Endodermal cell (in vitro differentiated cells): Measurements from ENCODE around the gene ACAP3. TPM values are rescaled to one million over a fixed set of nuclear protein-coding genes. Genes with fewer than 3 reads are reported as not detected.

Experiments
- DNase-seq: peaks from one replicate; pipeline ENCODE4 v3.0.0-alpha.2; 2017
- H3K27ac ChIP-seq: 2 replicates; pipeline ENCODE4 v1.5.1; 2013; ENCODE audit warnings: mild to moderate bottlenecking, low read depth, low read length, moderate library complexity
- H3K27me3 ChIP-seq: 2 replicates; pipeline ENCODE4 v1.6.1; 2013; ENCODE audit warnings: mild to moderate bottlenecking, low read length, moderate library complexity; ENCODE audit not compliant: insufficient read depth, control insufficient read depth, poor library complexity, severe bottlenecking
- H3K36me3 ChIP-seq: 2 replicates; pipeline ENCODE4 v1.7.0; 2013; ENCODE audit warnings: mild to moderate bottlenecking, low read length, moderate library complexity; ENCODE audit not compliant: control insufficient read depth, insufficient read depth
- H3K4me1 ChIP-seq: one replicate; pipeline ENCODE4 v1.7.0; 2013; ENCODE audit warnings: low read length; ENCODE audit not compliant: control insufficient read depth, insufficient read depth
- H3K4me3 ChIP-seq: 2 replicates; pipeline ENCODE4 v1.5.1; 2013; ENCODE audit warnings: mild to moderate bottlenecking, low read length, moderate library complexity
- H3K9ac ChIP-seq: 2 replicates; pipeline ENCODE4 v1.6.1; 2013; ENCODE audit warnings: mild to moderate bottlenecking, low read length, moderate library complexity; ENCODE audit not compliant: poor library complexity, severe bottlenecking; ENCODE audit errors: extremely low read depth
- H3K9me3 ChIP-seq: 2 replicates; pipeline ENCODE4 v1.6.1; 2013; ENCODE audit warnings: mild to moderate bottlenecking, low read length, moderate library complexity; ENCODE audit not compliant: control insufficient read depth
- H3K27ac Mint-ChIP-seq: 2 replicates; pipeline ENCODE4 v1.8.0; 2020; ENCODE audit warnings: mixed read lengths
- H3K27me3 Mint-ChIP-seq: 2 replicates; pipeline ENCODE4 v1.8.0; 2021; ENCODE audit warnings: mild to moderate bottlenecking, mixed read lengths; ENCODE audit not compliant: insufficient read depth
- H3K36me3 Mint-ChIP-seq: 2 replicates; pipeline ENCODE4 v1.8.0; 2020; ENCODE audit warnings: low read depth, mixed read lengths
- H3K4me1 Mint-ChIP-seq: 2 replicates; pipeline ENCODE4 v1.8.0; 2020; ENCODE audit warnings: mixed read lengths
- H3K4me3 Mint-ChIP-seq: 2 replicates; pipeline ENCODE4 v1.8.0; 2020; ENCODE audit warnings: mild to moderate bottlenecking, moderate library complexity, mixed read lengths
- H3K9me3 Mint-ChIP-seq: 2 replicates; pipeline ENCODE4 v1.8.0; 2020; ENCODE audit warnings: mild to moderate bottlenecking, mixed read lengths
- CTCF ChIP-seq: fragments of 200-600 bp; sonication (generic); conservative IDR thresholded peaks from 2 replicates; pipeline ENCODE4 v1.5.0; 2021; ENCODE audit warnings: antibody characterized with exemption, mild to moderate bottlenecking
- WGBS, 2 experiments: methylation state at CpG; one replicate each; pipeline versions ENCODE4 v1.1.5 to v1.1.7; 2013; ENCODE audit warnings: missing lambda C conversion rate in 2 of 2, mixed read lengths in 1 of 2; ENCODE audit not compliant: insufficient coverage in 1 of 2, insufficient read length in 1 of 2; 5-methylcytosine and 5-hydroxymethylcytosine counted together
- total RNA-seq, 2 donors: library from RNA; stranded (reverse); fragmentation: NEBNext Ultra II Directional in 1 of 2; extraction: Animal tissue kit (Norgen Biotek cat#: 25700) in 1 of 2; gene quantifications; 2 replicates in 1 of 2; 3 replicates in 1 of 2; pipeline ENCODE4 v1.2.1, GENCODE V29; 2021

ACAP3 gene
- total RNA-seq, 2 donors from 2014 or later, result 36.8 to 43.5 TPM

DNA sequence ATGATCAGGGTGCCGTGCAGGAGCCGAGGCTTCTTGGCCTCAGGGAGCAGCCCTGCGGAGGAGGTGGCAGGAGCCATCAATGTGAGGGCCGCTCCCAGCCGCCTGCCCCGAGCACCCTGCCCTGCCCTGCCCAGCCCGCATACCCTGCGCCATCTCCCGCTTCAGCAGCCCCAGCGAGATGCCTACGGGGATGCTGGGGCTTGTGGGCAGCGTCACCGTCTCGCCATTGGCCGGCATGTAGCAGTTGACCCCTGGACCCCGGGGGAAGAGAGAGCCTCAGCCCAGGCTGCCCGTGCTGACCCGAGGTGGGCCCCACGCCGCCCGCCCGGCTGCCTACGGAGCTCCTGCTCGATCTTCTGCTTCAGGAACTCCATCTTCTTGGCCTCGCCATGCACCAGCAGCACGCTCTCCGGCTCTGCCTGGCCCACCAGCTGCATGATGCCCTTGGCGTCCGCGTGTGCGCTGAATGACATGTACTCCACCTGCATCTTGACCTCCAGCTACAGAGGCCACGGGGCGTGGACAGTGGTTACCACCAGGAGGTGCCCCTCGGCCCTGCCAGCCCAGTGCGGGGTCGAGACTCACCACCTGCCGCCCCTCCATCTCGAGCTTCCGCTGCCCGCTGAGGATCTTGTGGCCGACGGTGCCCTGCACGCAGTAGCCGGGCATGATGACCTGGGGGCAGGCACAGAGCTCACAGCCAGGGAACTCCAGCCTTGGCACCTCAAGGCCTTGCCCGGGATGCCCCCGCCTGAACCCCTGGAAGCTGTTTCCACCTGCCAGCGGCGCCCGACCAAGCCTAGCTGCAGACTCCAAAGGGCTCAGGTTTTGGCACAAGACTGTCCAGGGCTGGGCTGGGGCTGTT is 5.0 kb upstream of the ACAP3 start:
- DNase-seq, result no peak
- Histone ChIP-seq H3K36me3 (peaks cover 43% of the 10 kb centered on the region), H3K27me3 (no peaks in the 10 kb centered on the region), H3K4me1 (no peaks in the 10 kb centered on the region), H3K9me3 (no peaks in the 10 kb centered on the region), H3K4me3 (no peak overlapping the region), H3K9ac (no peak overlapping the region), H3K27ac (no peak overlapping the region)
- Mint-ChIP-seq H3K4me3 (no peak overlapping the region), H3K27ac (no peak overlapping the region), H3K4me1 (peaks cover 3% of the 10 kb centered on the region), H3K27me3 (no peaks in the 10 kb centered on the region), H3K36me3 (peaks cover 21% of the 10 kb centered on the region), H3K9me3 (no peaks in the 10 kb centered on the region)
- no peak for TF ChIP-seq CTCF
- 94 to 98% methylated on average over 41 to 49 of the region's 49 CpGs for WGBS, 2 experiments

DNA sequence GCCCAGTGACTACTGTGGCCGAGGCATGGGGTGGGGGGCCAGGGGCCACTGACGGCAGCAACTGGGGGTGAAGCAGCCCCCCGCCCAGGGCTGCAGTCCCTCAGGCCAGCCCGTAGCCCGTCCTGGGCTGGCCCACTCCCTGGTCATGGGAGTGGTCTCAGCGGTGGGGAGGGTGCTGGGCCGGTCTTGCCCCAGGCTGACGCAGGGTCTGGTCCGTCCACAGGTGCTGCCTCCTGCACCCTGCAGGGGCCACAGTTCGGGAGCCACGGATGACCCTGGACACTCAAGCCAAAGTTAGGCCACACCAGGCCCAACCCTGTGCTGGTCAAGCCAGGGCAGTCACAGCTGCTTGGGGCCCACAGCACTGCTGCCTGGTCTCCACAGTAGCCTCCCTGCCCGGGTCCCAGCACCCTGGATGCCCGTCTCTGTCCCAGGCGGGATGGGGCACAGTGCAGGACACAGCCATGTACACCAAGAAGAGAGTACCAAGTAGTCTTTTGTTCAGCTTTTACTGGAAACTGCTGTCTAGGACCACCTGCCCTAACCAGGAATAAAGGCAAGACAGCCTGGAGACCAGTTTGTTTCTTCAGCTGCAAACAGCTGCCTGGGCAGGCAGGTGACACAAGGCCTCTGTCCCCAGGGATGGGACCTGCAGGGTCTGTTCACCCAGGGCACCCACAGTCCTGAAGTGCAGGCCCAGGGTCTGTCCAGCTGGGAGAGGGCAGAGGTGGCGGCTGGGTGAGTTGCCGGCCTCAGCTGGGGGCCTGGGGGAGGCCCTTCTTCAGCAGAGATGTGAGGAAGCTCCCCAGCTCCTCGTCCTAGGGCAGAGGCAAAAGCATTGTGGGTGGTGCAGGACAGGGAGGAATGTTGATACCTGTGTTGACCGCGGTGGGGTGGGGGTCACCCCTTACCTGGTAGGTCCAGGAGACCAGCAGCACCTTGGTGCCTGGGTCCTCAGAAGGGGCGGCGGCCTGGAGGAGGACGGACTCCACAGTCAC is 3.7 kb upstream of the ACAP3 start:
- no peaks in the 10 kb centered on the region for H3K27me3 Mint-ChIP-seq
- peaks cover 16% of the 10 kb centered on the region for H3K36me3 Mint-ChIP-seq
- Histone ChIP-seq H3K4me1 (peaks cover 4% of the 10 kb centered on the region), H3K9me3 (no peaks in the 10 kb centered on the region), H3K4me3 (no peak overlapping the region), H3K27ac (no peak overlapping the region), H3K27me3 (no peaks in the 10 kb centered on the region), H3K36me3 (peaks cover 36% of the 10 kb centered on the region), H3K9ac (no peak overlapping the region)
- TF ChIP-seq CTCF, result no peak
- 94 to 98% methylated on average over 15 to 22 of the region's 22 CpGs for WGBS, 2 experiments
- H3K27ac Mint-ChIP-seq, result no peak overlapping the region
- DNase-seq, result no peak
- H3K4me1 Mint-ChIP-seq, result peaks cover 11% of the 10 kb centered on the region
- H3K9me3 Mint-ChIP-seq, result no peaks in the 10 kb centered on the region
- no peak overlapping the region for H3K4me3 Mint-ChIP-seq

DNA sequence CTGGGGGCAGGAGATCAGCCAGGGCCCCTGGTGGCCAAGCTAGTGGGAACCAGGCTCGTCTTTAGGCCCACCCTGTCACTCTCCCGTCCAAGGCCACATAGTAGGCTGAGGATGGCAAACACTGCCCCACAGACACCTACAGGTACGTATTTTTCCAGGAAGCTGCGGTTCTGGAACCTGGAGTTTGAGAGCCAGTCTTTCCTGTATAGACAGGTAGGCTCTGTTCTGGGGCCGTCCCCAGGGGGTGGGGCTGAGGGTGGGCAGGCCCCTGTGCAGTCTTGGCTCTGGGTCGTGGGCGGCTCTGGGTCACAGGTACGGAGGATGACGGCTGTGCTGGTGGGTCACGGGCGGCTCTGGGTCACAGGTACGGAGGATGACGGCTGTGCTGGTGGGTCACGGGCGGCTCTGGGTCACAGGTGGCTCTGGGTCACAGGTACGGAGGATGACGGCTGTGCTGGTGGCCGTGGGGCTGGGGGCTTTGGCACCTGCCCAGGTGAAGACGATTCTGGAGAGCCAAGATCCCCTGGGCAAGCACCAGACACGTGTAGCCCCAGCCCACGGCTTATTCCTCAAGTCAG is 2.8 kb upstream of the ACAP3 start:
- Histone ChIP-seq H3K9ac (no peak overlapping the region), H3K9me3 (no peaks in the 10 kb centered on the region)

More for the DNA sequence above, 2.8 kb upstream of the ACAP3 start:
- H3K4me3 ChIP-seq, result no peak overlapping the region
- H3K27me3 ChIP-seq, result no peaks in the 10 kb centered on the region
- Mint-ChIP-seq H3K4me1 (peaks cover 13% of the 10 kb centered on the region), H3K36me3 (peaks cover 11% of the 10 kb centered on the region), H3K27me3 (no peaks in the 10 kb centered on the region), H3K27ac (no peak overlapping the region), H3K4me3 (no peak overlapping the region), H3K9me3 (no peaks in the 10 kb centered on the region)
- 94 to 95% methylated on average over 14 to 21 of the region's 21 CpGs for WGBS, 2 experiments
- no peak for DNase-seq
- H3K27ac ChIP-seq, result no peak overlapping the region
- H3K4me1 ChIP-seq, result peaks cover 11% of the 10 kb centered on the region
- H3K36me3 ChIP-seq, result peaks cover 36% of the 10 kb centered on the region
- no peak for TF ChIP-seq CTCF
